ENCODE data around the gene KLHL26. TPM values are rescaled to one million over a fixed set of nuclear protein-coding genes. Genes with fewer than 3 reads are reported as not detected.

KLHL26 gene
- total and polyA plus RNA-seq, 4 donors = 2.3 to 5.9 (median 2.4) TPM

GRCh38 chr19:18657590-18658365 is 20.9 kb downstream of the KLHL26 start:
- no peak overlapping the region for H3K4me3 ChIP-seq (ENCODE audit: low read depth in 1 of 3, low read length in 3 of 3)
- no peaks in the 10 kb centered on the region for H3K36me3 ChIP-seq (ENCODE audit: control insufficient read depth in 4 of 4, insufficient read depth in 3 of 4, low read depth in 1 of 4, low read length in 3 of 4)
- no peak overlapping the region for H3K9ac ChIP-seq (ENCODE audit: low read depth in 1 of 2, low read length in 2 of 2)
- WGBS = 80% methylated on average over 20 of the region's 20 CpGs
- no peaks in the 10 kb centered on the region for H3K4me1 ChIP-seq (ENCODE audit: control insufficient read depth in 4 of 4, insufficient read depth in 4 of 4, low read length in 3 of 4)
- TF ChIP-seq SP1 (IDR thresholded peaks at IDR 0.05) (no peak), NR2F2 (IDR thresholded peaks at IDR 0.05) (no peak), HNF4G (IDR thresholded peaks at IDR 0.05) (no peak), EGR1 (IDR thresholded peaks at IDR 0.05; ENCODE audit: low read depth in 2 of 2) (no peak), RXRA (IDR thresholded peaks at IDR 0.05) (no peak), GABPA (IDR thresholded peaks at IDR 0.05 in 1 of 2, conservative IDR thresholded peaks at IDR 0.05 in 1 of 2) (no peak), TAF1 (conservative IDR thresholded peaks at IDR 0.05) (no peak), FOXA1 (IDR thresholded peaks at IDR 0.05) (no peak), MAX (IDR thresholded peaks at IDR 0.05) (no peak)
- TF ChIP-seq, protein P1, sequence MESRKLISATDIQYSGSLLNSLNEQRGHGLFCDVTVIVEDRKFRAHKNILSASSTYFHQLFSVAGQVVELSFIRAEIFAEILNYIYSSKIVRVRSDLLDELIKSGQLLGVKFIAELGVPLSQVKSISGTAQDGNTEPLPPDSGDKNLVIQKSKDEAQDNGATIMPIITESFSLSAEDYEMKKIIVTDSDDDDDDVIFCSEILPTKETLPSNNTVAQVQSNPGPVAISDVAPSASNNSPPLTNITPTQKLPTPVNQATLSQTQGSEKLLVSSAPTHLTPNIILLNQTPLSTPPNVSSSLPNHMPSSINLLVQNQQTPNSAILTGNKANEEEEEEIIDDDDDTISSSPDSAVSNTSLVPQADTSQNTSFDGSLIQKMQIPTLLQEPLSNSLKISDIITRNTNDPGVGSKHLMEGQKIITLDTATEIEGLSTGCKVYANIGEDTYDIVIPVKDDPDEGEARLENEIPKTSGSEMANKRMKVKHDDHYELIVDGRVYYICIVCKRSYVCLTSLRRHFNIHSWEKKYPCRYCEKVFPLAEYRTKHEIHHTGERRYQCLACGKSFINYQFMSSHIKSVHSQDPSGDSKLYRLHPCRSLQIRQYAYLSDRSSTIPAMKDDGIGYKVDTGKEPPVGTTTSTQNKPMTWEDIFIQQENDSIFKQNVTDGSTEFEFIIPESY (IDR thresholded peaks at IDR 0.05) = no peak
- TF ChIP-seq, protein P2, sequence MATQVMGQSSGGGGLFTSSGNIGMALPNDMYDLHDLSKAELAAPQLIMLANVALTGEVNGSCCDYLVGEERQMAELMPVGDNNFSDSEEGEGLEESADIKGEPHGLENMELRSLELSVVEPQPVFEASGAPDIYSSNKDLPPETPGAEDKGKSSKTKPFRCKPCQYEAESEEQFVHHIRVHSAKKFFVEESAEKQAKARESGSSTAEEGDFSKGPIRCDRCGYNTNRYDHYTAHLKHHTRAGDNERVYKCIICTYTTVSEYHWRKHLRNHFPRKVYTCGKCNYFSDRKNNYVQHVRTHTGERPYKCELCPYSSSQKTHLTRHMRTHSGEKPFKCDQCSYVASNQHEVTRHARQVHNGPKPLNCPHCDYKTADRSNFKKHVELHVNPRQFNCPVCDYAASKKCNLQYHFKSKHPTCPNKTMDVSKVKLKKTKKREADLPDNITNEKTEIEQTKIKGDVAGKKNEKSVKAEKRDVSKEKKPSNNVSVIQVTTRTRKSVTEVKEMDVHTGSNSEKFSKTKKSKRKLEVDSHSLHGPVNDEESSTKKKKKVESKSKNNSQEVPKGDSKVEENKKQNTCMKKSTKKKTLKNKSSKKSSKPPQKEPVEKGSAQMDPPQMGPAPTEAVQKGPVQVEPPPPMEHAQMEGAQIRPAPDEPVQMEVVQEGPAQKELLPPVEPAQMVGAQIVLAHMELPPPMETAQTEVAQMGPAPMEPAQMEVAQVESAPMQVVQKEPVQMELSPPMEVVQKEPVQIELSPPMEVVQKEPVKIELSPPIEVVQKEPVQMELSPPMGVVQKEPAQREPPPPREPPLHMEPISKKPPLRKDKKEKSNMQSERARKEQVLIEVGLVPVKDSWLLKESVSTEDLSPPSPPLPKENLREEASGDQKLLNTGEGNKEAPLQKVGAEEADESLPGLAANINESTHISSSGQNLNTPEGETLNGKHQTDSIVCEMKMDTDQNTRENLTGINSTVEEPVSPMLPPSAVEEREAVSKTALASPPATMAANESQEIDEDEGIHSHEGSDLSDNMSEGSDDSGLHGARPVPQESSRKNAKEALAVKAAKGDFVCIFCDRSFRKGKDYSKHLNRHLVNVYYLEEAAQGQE (IDR thresholded peaks at IDR 0.05) = no peak
- no peaks in the 10 kb centered on the region for H3K27me3 ChIP-seq (ENCODE audit: control insufficient read depth in 4 of 4, insufficient read depth in 4 of 4, low read length in 3 of 4)
- H3K27ac ChIP-seq (ENCODE audit: low read depth in 1 of 2, low read length in 2 of 2) = no peak overlapping the region
- DNase-seq (ENCODE audit: low spot score) = no peak
- H3K9me3 ChIP-seq (ENCODE audit: control insufficient read depth in 4 of 4, low read length in 3 of 4) = no peaks in the 10 kb centered on the region

DNA sequence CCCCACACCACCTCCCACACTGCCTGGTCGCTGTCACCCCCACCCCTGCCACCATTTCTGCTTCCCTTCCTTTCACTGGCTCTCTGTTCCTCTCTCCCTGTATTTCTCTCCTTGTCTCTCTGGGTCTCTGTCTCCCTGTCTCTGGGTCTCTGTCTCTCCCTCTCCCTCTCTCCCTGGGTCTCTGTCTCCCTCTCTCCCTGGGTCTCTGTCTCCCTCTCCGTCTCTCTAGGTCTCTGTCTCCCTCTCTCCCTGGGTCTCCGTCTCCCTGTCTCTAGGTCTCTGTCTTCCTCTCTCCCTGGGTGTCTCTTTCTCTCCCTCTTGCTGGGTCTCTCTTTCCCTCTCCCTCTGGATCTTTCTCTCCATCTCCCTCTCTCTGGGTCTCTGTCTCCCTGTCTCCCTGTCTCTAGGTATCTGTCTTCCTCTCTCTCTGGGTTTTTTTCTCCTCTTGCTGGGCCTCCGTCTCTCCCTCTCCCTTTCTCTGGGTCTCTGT is 21.6 kb downstream of the KLHL26 start:
- WGBS = 93% methylated on average over 4 of the region's 4 CpGs
- no peak for DNase-seq (ENCODE audit: low spot score)
- H3K4me1 ChIP-seq (ENCODE audit: control insufficient read depth in 4 of 4, insufficient read depth in 4 of 4, low read length in 3 of 4) = no peaks in the 10 kb centered on the region
- no peak overlapping the region for H3K4me3 ChIP-seq (ENCODE audit: low read depth in 1 of 3, low read length in 3 of 3)
- H3K9ac ChIP-seq (ENCODE audit: low read depth in 1 of 2, low read length in 2 of 2) = no peak overlapping the region
- no peaks in the 10 kb centered on the region for H3K36me3 ChIP-seq (ENCODE audit: control insufficient read depth in 4 of 4, insufficient read depth in 3 of 4, low read depth in 1 of 4, low read length in 3 of 4)
- H3K9me3 ChIP-seq (ENCODE audit: control insufficient read depth in 4 of 4, low read length in 3 of 4) = no peaks in the 10 kb centered on the region
- no peaks in the 10 kb centered on the region for H3K27me3 ChIP-seq (ENCODE audit: control insufficient read depth in 4 of 4, insufficient read depth in 4 of 4, low read length in 3 of 4)
- no peak overlapping the region for H3K27ac ChIP-seq (ENCODE audit: low read depth in 1 of 2, low read length in 2 of 2)
- no peak for TF ChIP-seq TAF1 (conservative IDR thresholded peaks at IDR 0.05)
- no peak for TF ChIP-seq RXRA (IDR thresholded peaks at IDR 0.05)
- TF ChIP-seq, protein P3, sequence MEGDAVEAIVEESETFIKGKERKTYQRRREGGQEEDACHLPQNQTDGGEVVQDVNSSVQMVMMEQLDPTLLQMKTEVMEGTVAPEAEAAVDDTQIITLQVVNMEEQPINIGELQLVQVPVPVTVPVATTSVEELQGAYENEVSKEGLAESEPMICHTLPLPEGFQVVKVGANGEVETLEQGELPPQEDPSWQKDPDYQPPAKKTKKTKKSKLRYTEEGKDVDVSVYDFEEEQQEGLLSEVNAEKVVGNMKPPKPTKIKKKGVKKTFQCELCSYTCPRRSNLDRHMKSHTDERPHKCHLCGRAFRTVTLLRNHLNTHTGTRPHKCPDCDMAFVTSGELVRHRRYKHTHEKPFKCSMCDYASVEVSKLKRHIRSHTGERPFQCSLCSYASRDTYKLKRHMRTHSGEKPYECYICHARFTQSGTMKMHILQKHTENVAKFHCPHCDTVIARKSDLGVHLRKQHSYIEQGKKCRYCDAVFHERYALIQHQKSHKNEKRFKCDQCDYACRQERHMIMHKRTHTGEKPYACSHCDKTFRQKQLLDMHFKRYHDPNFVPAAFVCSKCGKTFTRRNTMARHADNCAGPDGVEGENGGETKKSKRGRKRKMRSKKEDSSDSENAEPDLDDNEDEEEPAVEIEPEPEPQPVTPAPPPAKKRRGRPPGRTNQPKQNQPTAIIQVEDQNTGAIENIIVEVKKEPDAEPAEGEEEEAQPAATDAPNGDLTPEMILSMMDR (IDR thresholded peaks at IDR 0.05; ENCODE audit: low read depth, low read length, missing input control) = no peak
- TF ChIP-seq GABPA (IDR thresholded peaks at IDR 0.05 in 1 of 2, conservative IDR thresholded peaks at IDR 0.05 in 1 of 2) = no peak
- no peak for TF ChIP-seq FOXA2 (IDR thresholded peaks at IDR 0.05)
- TF ChIP-seq, protein P2 (IDR thresholded peaks at IDR 0.05) = no peak
- no peak for TF ChIP-seq HNF4G (IDR thresholded peaks at IDR 0.05)
- TF ChIP-seq FOXA1 (IDR thresholded peaks at IDR 0.05) = no peak
- no peak for TF ChIP-seq ATF3 (IDR thresholded peaks at IDR 0.05)

All from liver (tissue), 9 donors.